HepG2 (cell line): ENCODE data around the gene OGFOD3. TPM values are rescaled to one million over a fixed set of nuclear protein-coding genes. Genes with fewer than 3 reads are reported as not detected.

Experiments used
- ATAC-seq: fragments of 200-7000 bp; cut with Tn5 transposase; 3 replicates; pipeline ENCODE4 v1.9.1; 2020; ENCODE audit warnings: mild to moderate bottlenecking, moderate library complexity
- BruUV-seq: library from RNA; stranded (reverse); fragments of 400-500 nt; replicated peaks from 2 replicates; lab custom pipeline; 2021; lab: Mats Ljungman, UMichigan
- CTCF ChIA-PET: fragments of 300-600 bp; formaldehyde crosslinking; extraction: SDS; loops from one replicate; lab custom pipeline; 2021; ENCODE audit warnings: low total read pairs, inconsistent platforms, low intra/inter-chr PET ratio; lab: Yijun Ruan, JAX
- POLR2A ChIA-PET: fragments of 350-600 bp; sonication (Branson Sonifier 250); formaldehyde crosslinking; loops from one replicate; lab custom pipeline; 2020; ENCODE audit warnings: antibody characterized with exemption, inconsistent platforms; lab: Yijun Ruan, JAX
- DNase-seq: peaks from one replicate; pipeline ENCODE4 v3.0.0-alpha.2; 2015; ENCODE audit warnings: low spot score
- FAIRE-seq: peaks from 3 replicates; lab custom pipeline; 2011; peaks lifted over from hg19 to GRCh38; lab: Jason Lieb, UNC
- H2AFZ ChIP-seq: one replicate; pipeline ENCODE4 v1.6.1; 2011; ENCODE audit warnings: low read length, inconsistent platforms
- H3K27ac ChIP-seq: fragments of 300-600 bp; 3 replicates; pipeline ENCODE4 v1.8.0; 2011; ENCODE audit warnings: mixed run types, mild to moderate bottlenecking, mixed read lengths, low read length, inconsistent platforms; ENCODE audit not compliant: insufficient read depth; ENCODE audit errors: extremely low read length
- H3K27me3 ChIP-seq, 2 experiments: fragments of 200-600 bp in 1 of 2; 2 replicates in 1 of 2; 3 replicates in 1 of 2; pipeline versions ENCODE4 v1.6.0 to v1.8.0; 2011; ENCODE audit warnings: low read length in 2 of 2, mild to moderate bottlenecking in 2 of 2, moderate library complexity in 2 of 2, inconsistent platforms in 1 of 2; ENCODE audit not compliant: insufficient read depth in 2 of 2, control insufficient read depth in 1 of 2
- H3K36me3 ChIP-seq, 2 experiments: fragments of 200-600 bp in 1 of 2; replicated peaks in 1 of 2; 2 replicates in 1 of 2; 3 replicates in 1 of 2; pipeline versions ENCODE4 v1.5.1 to v1.8.0; 2011; ENCODE audit warnings: low read length in 2 of 2, inconsistent platforms in 1 of 2; ENCODE audit not compliant: insufficient read depth in 2 of 2, control insufficient read depth in 1 of 2
- H3K4me1 ChIP-seq: 2 replicates; pipeline ENCODE4 v1.5.1; 2012; ENCODE audit warnings: low read length, inconsistent platforms; ENCODE audit not compliant: insufficient read depth
- H3K4me2 ChIP-seq: 2 replicates; pipeline ENCODE4 v1.6.0; 2011; ENCODE audit warnings: low read depth, low read length, inconsistent platforms
- H3K4me3 ChIP-seq, 3 experiments: fragments of 200-600 bp in 1 of 3; sonication (generic), shearing (Covaris generic) in 1 of 3; replicated peaks in 1 of 3; 2 replicates each; pipeline ENCODE4 v1.5.1; 2011 to 2016; ENCODE audit warnings: low read length in 3 of 3, inconsistent platforms in 2 of 3, low read depth in 2 of 3, mild to moderate bottlenecking in 2 of 3, control low read depth in 1 of 3, mixed read lengths in 1 of 3; ENCODE audit not compliant: insufficient read depth in 1 of 3
- H3K79me2 ChIP-seq: one replicate; pipeline ENCODE4 v1.6.1; 2011; ENCODE audit warnings: low read length, inconsistent platforms; ENCODE audit not compliant: insufficient read depth
- H3K9ac ChIP-seq: 2 replicates; pipeline ENCODE4 v1.6.0; 2011; ENCODE audit warnings: mild to moderate bottlenecking, low read depth, low read length, inconsistent platforms; ENCODE audit not compliant: insufficient read depth
- H3K9me3 ChIP-seq: 2 replicates; pipeline ENCODE4 v1.5.1; 2012; ENCODE audit warnings: mild to moderate bottlenecking, low read length
- H4K20me1 ChIP-seq: 2 replicates; pipeline ENCODE4 v1.6.0; 2011; ENCODE audit warnings: inconsistent platforms, mild to moderate bottlenecking, low read length, moderate library complexity; ENCODE audit not compliant: insufficient read depth
- FIP1L1 ChIP-seq: fragments of 200-400 bp; formaldehyde crosslinking; IDR thresholded peaks from 2 replicates; pipeline ENCODE4 v1.6.1; 2018; ENCODE audit warnings: low read depth, mild to moderate bottlenecking, low read length, moderate library complexity, borderline replicate concordance; ENCODE audit not compliant: insufficient read depth
- KIAA2018 ChIP-seq: sonication (generic); formaldehyde crosslinking; IDR thresholded peaks from 2 replicates; pipeline ENCODE4 v1.5.0; 2020; ENCODE audit warnings: mild to moderate bottlenecking, missing genetic modification reagents, borderline replicate concordance
- MLXIP ChIP-seq: sonication (generic); formaldehyde crosslinking; IDR thresholded peaks from 2 replicates; pipeline ENCODE4 v1.9.0; 2021; ENCODE audit warnings: missing genetic modification reagents, borderline replicate concordance
- NFE2 ChIP-seq: sonication (generic); formaldehyde crosslinking; IDR thresholded peaks from 2 replicates; pipeline ENCODE4 v1.4.0; 2020; ENCODE audit warnings: missing genetic modification reagents
- NR1H2 ChIP-seq: sonication (generic); formaldehyde crosslinking; IDR thresholded peaks from 2 replicates; pipeline ENCODE4 v1.8.1; 2022; ENCODE audit warnings: low read depth, missing genetic modification reagents, borderline replicate concordance
- TCF7L2 ChIP-seq: IDR thresholded peaks from 2 replicates; pipeline ENCODE4 v1.6.1; 2011; ENCODE audit warnings: mild to moderate bottlenecking, low read depth, low read length, moderate library complexity
- ZBTB7A ChIP-seq: sonication (generic); formaldehyde crosslinking; IDR thresholded peaks from 2 replicates; pipeline ENCODE4 v1.8.0; 2022; ENCODE audit warnings: mild to moderate bottlenecking, missing genetic modification reagents
- ZC3H4 ChIP-seq: sonication (generic); formaldehyde crosslinking; IDR thresholded peaks from 2 replicates; pipeline ENCODE4 v1.4.0; 2020; ENCODE audit warnings: missing genetic modification reagents, borderline replicate concordance
- ZNF225 ChIP-seq: sonication (generic); formaldehyde crosslinking; IDR thresholded peaks from 2 replicates; pipeline ENCODE4 v1.4.0; 2020; ENCODE audit warnings: mild to moderate bottlenecking, missing genetic modification reagents
- ZNF441 ChIP-seq: sonication (generic); formaldehyde crosslinking; IDR thresholded peaks from 2 replicates; pipeline ENCODE4 v1.7.0; 2021; ENCODE audit warnings: missing genetic modification reagents, borderline replicate concordance
- WGBS: methylation state at CpG from one replicate; pipeline ENCODE4 v1.1.6; 2017; ENCODE audit warnings: low lambda C conversion rate; 5-methylcytosine and 5-hydroxymethylcytosine counted together
- in situ Hi-C: cut with HindIII; loops from 2 replicates; pipeline ENCODE4 v1.10.0; 2017; ENCODE audit warnings: low pct_unique_long_range_greater_than_20kb; ENCODE audit not compliant: extremely low pct_ligation_motif_present
- intact Hi-C: fragments of 100-400 bp; cut with micrococcal nuclease; formaldehyde crosslinking; loops from one replicate; pipeline ENCODE4 v1.10.0; 2022; ENCODE audit not compliant: unreplicated experiment
- polyA plus RNA-seq, 8 experiments: library from polyadenylated mRNA; depleted of rRNA in 3 of 8; stranded (reverse) in 7 of 8; unstranded in 1 of 8; fragments of >200 nt; fragmentation: Illumina TruSeq in 4 of 8; extraction: Trizol in 4 of 8; gene quantifications; 2 replicates each; pipeline versions ENCODE4 v1.2.1 to v1.2.3, GENCODE V29; 2011 to 2016; ENCODE audit warnings: low read depth in 4 of 8, missing spikeins in 1 of 8, mixed read lengths in 1 of 8; ENCODE audit not compliant: insufficient read depth in 1 of 8
- total RNA-seq, 5 experiments: library from RNA; depleted of rRNA; stranded (reverse); fragments of >200 nt; fragmentation: Illumina TruSeq; extraction: Trizol; gene quantifications; 2 replicates each; pipeline ENCODE4 v1.2.3, GENCODE V29; 2016; ENCODE audit warnings: low read depth in 1 of 5

OGFOD3 gene
- total and polyA plus RNA-seq, 2 of the 13 experiments (the other 11 are each of a cell fraction or from before 2014, with no cell fraction given): 40.0 to 42.1 TPM

GRCh38 chr17:82399041-82399441 lies 19.3 kb downstream of the OGFOD3 start:
- 96% methylated on average over 12 of the region's 13 CpGs for whole genome bisulfite sequencing
- H3K4me1 ChIP-seq: peaks cover 13% of the 10 kb centered on the region
- no peaks in the 10 kb centered on the region for H4K20me1 ChIP-seq
- FAIRE-seq (no peak), ATAC-seq (no peak), DNase-seq (no peak)
- TF ChIP-seq KIAA2018 (CRISPR knock-in tag) (no peak), ZNF441 (no peak), NR1H2 (CRISPR knock-in tag) (no peak), ZNF225 (CRISPR knock-in tag) (no peak), FIP1L1 (no peak), ZC3H4 (CRISPR knock-in tag) (no peak), ZBTB7A (no peak), MLXIP (CRISPR knock-in tag) (no peak), TCF7L2 (no peak), NFE2 (no peak)
- H3K4me2 ChIP-seq: no peak overlapping the region
- peaks cover 18 to 23% of the 10 kb centered on the region in 2 experiments; a peak in 4 of 5 replicates for H3K36me3 ChIP-seq
- in situ Hi-C loops (no loop called here), intact Hi-C loops (no loop called here)
- BruUV-seq: no TSS peak
- CTCF ChIA-PET: no interaction called here
- no peak overlapping the region for H3K9ac ChIP-seq
- POLR2A ChIA-PET: interaction anchor here (0.6 kb wide), 1 partner anchor 26 kb away, joined by 4 read pairs; no protein-coding TSS in a partner anchor
- H3K9me3 ChIP-seq: no peaks in the 10 kb centered on the region
- no peak overlapping the region for H2AFZ ChIP-seq
- H3K4me3 ChIP-seq: no peak overlapping the region
- H3K27ac ChIP-seq: no peak overlapping the region
- no peaks in the 10 kb centered on the region for H3K79me2 ChIP-seq
- H3K27me3 ChIP-seq: no peaks in the 10 kb centered on the region
